Subcutaneous adipose tissue (tissue), 4 donors: Measurements from ENCODE around the gene ADGRD1. TPM values are rescaled to one million over a fixed set of nuclear protein-coding genes. Genes with fewer than 3 reads are reported as not detected.

Source experiments
- CTCF ChIP-seq: fragments of 450-650 bp; IDR thresholded peaks from one replicate; pipeline ENCODE4 v1.5.1; 2016; ENCODE audit warnings: low read depth, mild to moderate bottlenecking, control low read depth, antibody characterized with exemption, moderate library complexity
- total RNA-seq, 4 donors: library from RNA; depleted of rRNA; stranded (reverse); fragments of >200 nt; gene quantifications; one replicate each; pipeline ENCODE4 v1.1.0, GENCODE V29; 2016

The ADGRD1 gene
- total RNA-seq, 4 donors from 2014 or later, result 16.3 to 34.1 (median 24.1) TPM

- TF ChIP-seq CTCF, result no peak
Observed at GRCh38 chr12:131151558-131152345, 198.0 kb downstream of the ADGRD1 start.

GRCh38 chr12:131152587-131152986 is 198.9 kb downstream of the ADGRD1 start:
- no peak for TF ChIP-seq CTCF

- TF ChIP-seq CTCF, result no peak
Observed at GRCh38 chr12:131153016-131153415, 199.3 kb downstream of the ADGRD1 start.

- TF ChIP-seq CTCF, result no peak
Observed at GRCh38 chr12:131153956-131154355, 200.2 kb downstream of the ADGRD1 start.

GRCh38 chr12:131155131-131155530 is 201.4 kb downstream of the ADGRD1 start:
- no peak for TF ChIP-seq CTCF

GRCh38 chr12:131157743-131158142 is 204.0 kb downstream of the ADGRD1 start:
- TF ChIP-seq CTCF, result no peak

GRCh38 chr12:131159660-131160059 is 206.0 kb downstream of the ADGRD1 start:
- no peak for TF ChIP-seq CTCF
